GM18909 (cell line): Measurements from ENCODE around the gene CEP120.
A peak's percentile ranks its signal among the peaks of the same experiment; 100 is the strongest.

Source experiments
- ATAC-seq: cut with Tn5 transposase; IDR thresholded peaks from one replicate; pipeline ENCODE4 v1.9.1; 2021; ENCODE audit warnings: mild to moderate bottlenecking; ENCODE audit not compliant: unreplicated experiment, poor library complexity

The CEP120 gene

GRCh38 chr5:123398058-123398733 is 25.0 kb downstream of the CEP120 start:
- ATAC-seq = peak; percentile 59

DNA sequence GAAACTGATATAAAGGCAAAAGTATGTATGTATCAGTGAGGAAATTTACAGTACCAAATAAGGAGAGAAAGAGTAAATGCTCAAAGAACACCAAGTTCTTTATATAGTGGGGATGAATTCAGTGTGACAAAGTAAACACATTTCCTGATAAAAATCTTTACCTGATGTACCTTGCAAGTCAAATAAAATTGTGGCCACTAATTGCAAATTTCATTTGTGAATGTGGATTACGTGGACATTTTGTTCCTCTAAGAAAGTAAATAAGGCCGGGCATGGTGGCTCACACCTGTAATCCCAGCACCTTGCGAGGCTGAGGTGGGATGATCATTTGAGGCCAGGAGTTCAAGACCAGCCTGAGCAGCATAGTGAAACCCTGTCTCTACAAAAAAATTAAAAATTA is 25.7 kb downstream of the CEP120 start:
- ATAC-seq = no peak

DNA sequence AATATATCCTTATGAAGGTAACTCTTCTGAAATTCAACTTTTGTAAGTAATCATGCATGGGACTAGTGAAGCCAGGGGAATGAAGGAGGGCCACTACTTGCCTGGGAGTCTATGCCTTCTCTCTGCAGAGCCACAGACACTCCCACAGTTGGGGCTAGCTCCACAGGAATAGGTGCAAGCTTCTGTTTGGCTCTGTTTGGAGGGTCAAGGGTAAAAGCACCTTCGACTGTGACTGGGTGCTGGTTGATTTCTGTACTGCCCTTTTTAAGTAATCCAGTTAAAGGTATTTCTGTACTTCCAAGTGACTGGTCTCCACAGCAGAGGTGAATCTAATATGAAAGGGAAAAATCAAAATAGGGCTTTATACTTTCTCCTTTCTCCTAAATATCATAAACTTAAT is 32.2 kb downstream of the CEP120 start:
- ATAC-seq = no peak

DNA sequence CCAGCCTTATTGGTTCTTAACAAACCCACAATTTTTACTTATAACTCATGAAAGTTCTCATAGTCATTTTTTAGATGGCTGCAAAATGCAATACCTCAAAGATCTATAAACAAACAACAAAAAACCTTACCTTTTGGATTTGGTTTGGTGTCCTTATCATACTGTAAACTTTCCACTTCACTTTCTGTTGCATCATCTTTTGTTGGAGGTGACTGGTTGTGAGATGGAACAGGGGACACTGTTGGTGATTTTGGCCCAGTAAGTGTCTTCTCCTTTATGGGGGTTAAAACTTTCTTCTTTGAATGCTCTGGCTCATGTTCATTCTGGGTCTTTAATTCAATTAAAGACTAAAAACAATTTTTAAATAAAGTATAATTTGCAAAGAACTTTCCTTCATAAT is 33.4 kb downstream of the CEP120 start:
- ATAC-seq = no peak

DNA sequence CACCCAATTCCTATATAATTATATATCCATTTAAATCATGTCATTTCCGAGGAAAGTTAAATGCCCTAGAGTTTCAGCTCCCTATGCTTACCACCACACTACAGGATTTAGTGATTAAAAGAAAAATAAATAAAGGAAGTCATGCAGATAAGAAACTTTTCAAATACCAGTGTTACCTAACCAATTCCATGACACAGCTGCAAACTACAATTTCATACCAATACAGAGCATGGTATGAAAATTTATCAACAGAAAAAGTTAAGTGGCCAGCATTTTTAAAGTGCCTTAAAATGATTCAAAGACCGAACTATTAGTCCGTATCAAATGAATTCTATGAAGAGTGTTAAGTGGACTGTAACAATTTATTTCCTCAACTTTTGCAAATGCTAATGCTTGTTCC is 35.9 kb downstream of the CEP120 start:
- ATAC-seq = no peak

DNA sequence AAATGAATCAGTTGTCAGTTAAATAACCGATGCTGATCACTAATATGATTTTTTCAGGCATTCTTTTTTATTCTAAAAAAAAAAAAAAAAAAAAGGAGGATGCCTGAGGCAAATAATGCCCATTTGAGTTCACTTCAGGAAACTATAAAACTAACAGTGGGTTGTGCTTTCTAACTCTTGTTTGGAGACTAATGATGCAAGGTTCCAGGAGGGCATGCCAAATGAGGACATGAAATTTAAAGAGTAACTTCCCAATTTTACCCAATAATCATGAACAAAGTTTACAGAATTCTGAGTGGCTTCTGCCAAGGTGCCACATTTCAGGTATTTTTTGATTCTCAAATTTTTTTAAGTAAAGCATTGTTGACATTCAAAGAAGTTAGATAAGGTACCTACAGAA is 41.0 kb downstream of the CEP120 start:
- no peak for ATAC-seq

DNA sequence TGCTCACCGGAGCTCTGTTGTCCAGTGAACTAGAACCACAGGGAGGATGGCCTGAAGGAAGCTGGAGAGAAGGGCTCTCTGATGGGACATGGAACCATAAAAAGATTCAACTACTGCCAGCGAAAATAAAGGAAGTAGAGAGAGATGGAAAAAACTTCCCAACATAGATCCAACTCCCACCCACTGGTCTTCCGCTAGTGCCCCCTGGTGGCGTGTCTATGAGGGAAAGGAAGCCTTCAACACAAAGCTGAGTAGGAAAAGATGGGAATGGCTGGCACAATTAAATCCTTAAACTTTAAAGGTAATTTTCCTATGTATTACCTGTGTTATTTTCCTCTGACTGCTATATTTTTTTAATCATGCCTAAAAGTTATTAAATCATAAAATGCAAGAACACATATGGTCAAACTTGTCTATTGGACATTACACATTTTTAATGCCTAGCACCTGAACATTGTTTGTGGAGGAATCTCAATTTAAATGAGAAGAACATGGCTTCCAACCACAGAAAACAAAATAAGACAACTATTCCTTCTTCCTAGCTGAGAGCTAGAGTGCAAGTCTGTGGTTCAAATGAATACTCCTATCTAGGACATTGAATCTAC is 51.5 kb downstream of the CEP120 start:
- ATAC-seq = no peak

GRCh38 chr5:123369371-123369968 is 53.7 kb downstream of the CEP120 start:
- ATAC-seq = no peak

DNA sequence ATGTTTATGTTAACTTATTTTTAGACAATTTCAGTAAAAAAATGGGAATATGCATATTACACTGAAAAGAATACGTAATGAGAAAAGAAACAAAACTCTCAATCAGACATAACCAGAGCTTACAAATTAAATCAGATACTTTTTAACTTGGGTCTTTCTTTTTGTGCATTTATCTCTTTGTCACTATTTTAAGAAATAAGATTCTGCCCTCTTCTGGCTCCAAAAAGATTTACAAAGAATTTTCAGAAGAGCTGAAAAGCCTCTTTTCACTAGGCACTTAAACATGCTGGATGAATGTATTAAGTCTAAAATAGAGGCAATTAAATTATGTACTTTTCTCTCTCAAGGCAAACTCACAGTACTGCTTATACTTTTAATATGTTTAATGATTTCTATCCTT is 55.5 kb downstream of the CEP120 start:
- ATAC-seq = no peak

- ATAC-seq = no peak
Measured at GRCh38 chr5:123365156-123365555, 58.0 kb downstream of the CEP120 start.

DNA sequence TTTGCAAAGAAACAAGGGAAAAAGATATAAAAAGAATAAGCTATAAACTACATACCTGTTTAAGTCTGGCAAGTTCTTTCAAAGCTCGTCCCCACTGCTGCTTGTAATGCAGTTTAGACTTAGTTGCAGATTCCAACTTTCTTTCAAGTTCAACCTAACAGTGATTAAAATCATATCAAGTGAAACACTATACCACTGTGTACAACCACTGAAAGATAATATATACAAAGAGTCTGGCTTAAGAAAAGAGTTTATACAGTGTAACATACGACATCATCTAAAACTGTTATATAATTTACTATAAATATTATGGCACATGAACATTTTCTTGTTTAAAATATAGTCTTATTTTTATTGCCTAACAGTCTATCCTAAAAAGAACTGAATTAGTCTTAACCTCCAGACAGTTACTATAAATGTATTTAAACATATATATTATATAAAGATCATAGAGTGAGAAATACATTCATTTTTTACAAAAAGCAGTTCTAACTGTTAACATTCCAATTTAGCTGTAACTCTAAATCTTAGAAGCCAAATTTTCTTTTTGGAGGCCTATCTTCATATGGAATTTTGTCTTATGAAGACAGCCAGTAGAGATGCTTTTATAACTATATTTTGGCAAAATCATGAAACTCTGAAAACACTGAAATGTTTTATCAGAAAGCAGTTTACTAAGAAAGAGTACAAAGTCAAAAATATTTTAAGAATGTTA is 58.6 kb downstream of the CEP120 start:
- no peak for ATAC-seq

GRCh38 chr5:123360910-123361309 is 62.3 kb downstream of the CEP120 start:
- ATAC-seq = no peak

DNA sequence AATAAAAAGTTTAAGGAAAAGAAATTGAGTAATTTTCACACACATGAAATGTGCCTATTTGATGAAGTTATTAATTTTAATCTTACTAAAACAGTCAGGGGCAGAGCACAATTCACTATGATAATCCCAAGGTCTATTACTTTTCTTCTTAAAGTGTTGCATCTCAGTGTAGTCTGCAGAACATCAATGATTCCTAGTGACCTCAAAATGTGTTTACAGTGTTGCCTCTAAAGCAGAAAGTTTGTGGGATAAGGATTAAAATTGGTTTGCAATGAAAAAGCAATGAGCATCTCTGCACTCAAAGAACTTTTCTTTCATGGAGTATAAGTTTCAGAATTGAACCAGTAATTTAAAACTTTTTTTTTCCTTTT is 63.0 kb downstream of the CEP120 start:
- ATAC-seq = no peak

DNA sequence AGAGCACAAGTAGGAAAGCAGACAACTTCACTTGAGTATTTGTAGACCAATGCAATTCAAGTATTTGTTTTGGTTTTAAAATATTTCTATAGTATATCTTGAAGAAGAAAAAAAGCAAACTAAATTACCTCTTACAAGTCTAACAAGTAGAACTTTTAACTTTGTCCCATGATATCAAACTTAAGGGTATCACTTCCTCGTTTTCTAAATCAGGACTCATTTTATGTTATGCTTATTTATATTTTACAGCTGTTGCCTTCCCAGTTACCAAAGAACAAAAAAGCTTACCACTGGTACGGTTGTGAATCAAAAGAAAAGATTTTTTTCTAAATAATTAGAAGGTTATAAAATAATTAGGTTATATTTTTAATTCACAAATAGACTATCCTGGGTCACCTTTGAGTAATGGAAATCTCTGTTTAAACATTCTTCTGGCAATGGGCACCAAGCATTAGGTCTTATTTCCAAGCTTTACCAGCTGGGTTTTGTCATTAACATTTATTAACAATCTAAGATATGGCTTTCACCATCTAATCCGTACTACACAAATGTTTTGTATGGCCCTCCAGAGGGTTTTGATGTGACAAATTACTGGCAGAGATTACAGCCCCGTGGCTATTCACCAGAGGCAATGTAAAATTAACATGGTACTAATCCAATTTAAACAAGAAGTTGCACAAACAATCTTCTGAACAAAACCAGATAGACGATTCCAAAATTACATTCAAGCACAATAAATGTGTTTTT is 63.6 kb downstream of the CEP120 start:
- no peak for ATAC-seq

DNA sequence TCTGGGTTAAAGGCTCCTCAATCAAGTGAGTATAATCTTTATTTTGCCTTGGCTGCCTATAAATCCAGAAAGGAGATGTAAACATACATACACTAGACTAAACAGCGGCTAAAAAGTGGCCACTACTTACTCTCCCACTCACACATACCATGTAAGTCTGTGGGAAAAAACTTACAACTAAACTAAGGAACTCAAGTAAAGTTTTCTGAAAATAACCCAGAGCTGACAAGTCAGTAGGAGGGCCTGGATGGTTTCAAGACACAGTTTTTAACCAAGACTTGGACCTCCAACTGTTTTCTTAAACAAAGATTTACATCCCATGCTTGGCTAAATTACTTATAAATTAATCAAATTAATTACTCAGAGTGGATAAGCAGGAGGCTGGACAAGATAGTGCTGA is 64.5 kb downstream of the CEP120 start:
- no peak for ATAC-seq

DNA sequence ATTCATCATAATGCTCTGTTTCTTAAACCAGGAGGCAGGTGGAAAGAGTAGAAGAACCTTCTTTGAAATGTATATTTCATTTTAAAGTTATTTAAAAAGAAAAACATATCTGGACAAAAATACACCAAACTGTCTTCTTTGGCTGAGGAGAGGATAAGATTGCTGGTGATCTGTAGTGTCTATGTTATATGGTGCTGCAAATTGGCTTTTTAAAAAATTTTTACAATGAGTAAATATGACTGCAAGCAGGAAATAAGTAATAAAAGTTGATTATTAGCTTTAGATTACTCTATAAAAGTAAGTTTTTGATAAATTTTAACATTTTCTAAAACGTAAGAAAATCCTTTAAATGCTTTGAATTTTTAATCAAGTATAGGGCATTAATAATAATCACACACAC is 64.9 kb downstream of the CEP120 start:
- ATAC-seq = no peak

DNA sequence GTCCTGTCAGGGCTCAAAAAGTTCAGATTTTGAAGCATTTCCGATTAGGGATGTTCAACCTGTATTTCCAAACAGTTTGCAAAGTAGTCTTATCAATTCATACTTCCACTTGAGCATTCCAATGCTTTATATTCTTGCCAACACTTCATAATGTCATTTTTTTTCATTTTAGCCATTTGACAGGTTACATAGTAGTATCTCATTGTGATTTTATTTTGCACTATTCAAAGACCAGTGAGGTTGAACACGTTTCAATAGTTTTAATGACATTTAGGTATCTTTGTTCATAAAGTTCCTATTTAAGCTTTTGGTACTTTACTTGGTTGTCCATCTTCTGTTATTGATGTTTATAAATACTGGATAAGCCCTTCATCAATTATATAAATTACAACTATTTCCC is 71.4 kb downstream of the CEP120 start:
- ATAC-seq = no peak

DNA sequence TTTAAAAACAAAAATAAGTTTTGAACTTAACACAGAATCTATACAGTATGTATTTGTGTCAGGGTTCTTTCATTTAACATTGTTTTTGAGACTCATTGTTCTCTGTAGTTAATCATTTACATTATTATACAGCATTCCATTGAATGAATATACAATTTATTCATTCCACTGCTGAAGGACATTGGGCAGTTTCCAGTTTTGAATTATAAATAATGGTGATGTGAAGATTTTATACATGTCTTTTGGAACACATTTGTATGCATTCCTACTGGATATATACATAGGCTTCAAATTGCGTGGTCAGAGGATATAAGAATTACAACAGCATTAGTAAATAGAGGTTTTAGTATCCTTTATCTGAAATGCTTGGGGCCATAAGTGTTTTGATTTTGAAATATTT is 72.0 kb downstream of the CEP120 start:
- no peak for ATAC-seq

DNA sequence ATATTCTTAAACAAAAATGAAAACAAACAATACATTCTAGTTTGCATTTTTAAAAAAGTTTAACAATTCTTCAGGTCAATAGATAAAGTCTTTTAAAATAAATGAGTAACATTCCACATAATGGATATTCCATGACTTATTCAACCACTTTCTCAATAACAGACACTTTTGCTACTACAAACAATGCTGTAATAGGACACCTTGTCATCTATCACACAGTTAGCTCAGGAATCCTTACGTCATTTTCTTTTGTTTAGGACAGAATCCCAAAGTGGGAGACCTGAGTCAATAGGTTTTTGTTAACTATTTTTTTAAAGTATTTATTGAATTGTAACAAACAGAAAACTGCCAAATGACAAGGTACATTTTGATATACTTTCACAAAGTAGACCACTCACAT is 72.5 kb downstream of the CEP120 start:
- ATAC-seq = no peak

DNA sequence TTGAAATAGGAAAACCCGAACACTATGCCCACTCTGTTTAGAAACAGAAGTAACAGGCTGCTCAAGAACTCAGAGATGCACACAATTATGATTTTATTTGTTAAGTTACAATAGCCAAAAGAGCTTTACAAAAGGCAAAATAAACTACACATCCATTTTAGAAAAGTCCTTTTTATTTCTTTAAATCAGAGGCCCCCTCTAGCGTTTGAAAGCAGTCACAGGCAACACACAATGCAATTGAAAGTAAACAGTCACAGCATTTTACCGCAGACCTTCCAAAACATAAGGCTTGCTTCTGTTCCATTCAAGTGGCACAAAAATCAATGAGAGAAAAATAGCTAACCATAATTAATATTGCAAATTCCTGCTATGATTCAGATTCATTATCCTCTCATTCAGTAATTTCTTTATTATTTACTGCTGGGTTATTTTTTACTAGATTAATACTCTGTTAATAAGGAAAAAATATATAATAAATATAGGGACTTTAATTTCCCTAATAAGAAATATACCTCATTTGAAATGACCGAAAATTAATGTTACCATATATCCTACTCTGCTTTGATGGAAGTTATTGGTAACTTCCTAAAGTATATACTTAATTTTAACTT is 78.3 kb downstream of the CEP120 start:
- ATAC-seq = no peak
